Endodermal cell (in vitro differentiated cells): ENCODE data around the gene HYKK. TPM values are rescaled to one million over a fixed set of nuclear protein-coding genes. Genes with fewer than 3 reads are reported as not detected.

ENCODE experiments used
- DNase-seq: peaks from one replicate; pipeline ENCODE4 v3.0.0-alpha.2; 2017
- H3K27ac ChIP-seq: 2 replicates; pipeline ENCODE4 v1.5.1; 2013; ENCODE audit warnings: mild to moderate bottlenecking, low read depth, low read length, moderate library complexity
- H3K27me3 ChIP-seq: 2 replicates; pipeline ENCODE4 v1.6.1; 2013; ENCODE audit warnings: mild to moderate bottlenecking, low read length, moderate library complexity; ENCODE audit not compliant: insufficient read depth, control insufficient read depth, poor library complexity, severe bottlenecking
- H3K36me3 ChIP-seq: 2 replicates; pipeline ENCODE4 v1.7.0; 2013; ENCODE audit warnings: mild to moderate bottlenecking, low read length, moderate library complexity; ENCODE audit not compliant: control insufficient read depth, insufficient read depth
- H3K4me1 ChIP-seq: one replicate; pipeline ENCODE4 v1.7.0; 2013; ENCODE audit warnings: low read length; ENCODE audit not compliant: control insufficient read depth, insufficient read depth
- H3K4me3 ChIP-seq: 2 replicates; pipeline ENCODE4 v1.5.1; 2013; ENCODE audit warnings: mild to moderate bottlenecking, low read length, moderate library complexity
- H3K9ac ChIP-seq: 2 replicates; pipeline ENCODE4 v1.6.1; 2013; ENCODE audit warnings: mild to moderate bottlenecking, low read length, moderate library complexity; ENCODE audit not compliant: poor library complexity, severe bottlenecking; ENCODE audit errors: extremely low read depth
- H3K9me3 ChIP-seq: 2 replicates; pipeline ENCODE4 v1.6.1; 2013; ENCODE audit warnings: mild to moderate bottlenecking, low read length, moderate library complexity; ENCODE audit not compliant: control insufficient read depth
- H3K27ac Mint-ChIP-seq: 2 replicates; pipeline ENCODE4 v1.8.0; 2020; ENCODE audit warnings: mixed read lengths
- H3K27me3 Mint-ChIP-seq: 2 replicates; pipeline ENCODE4 v1.8.0; 2021; ENCODE audit warnings: mild to moderate bottlenecking, mixed read lengths; ENCODE audit not compliant: insufficient read depth
- H3K36me3 Mint-ChIP-seq: 2 replicates; pipeline ENCODE4 v1.8.0; 2020; ENCODE audit warnings: low read depth, mixed read lengths
- H3K4me1 Mint-ChIP-seq: 2 replicates; pipeline ENCODE4 v1.8.0; 2020; ENCODE audit warnings: mixed read lengths
- H3K4me3 Mint-ChIP-seq: 2 replicates; pipeline ENCODE4 v1.8.0; 2020; ENCODE audit warnings: mild to moderate bottlenecking, moderate library complexity, mixed read lengths
- H3K9me3 Mint-ChIP-seq: 2 replicates; pipeline ENCODE4 v1.8.0; 2020; ENCODE audit warnings: mild to moderate bottlenecking, mixed read lengths
- WGBS, 2 experiments: methylation state at CpG; one replicate each; pipeline versions ENCODE4 v1.1.5 to v1.1.7; 2013; ENCODE audit warnings: missing lambda C conversion rate in 2 of 2, mixed read lengths in 1 of 2; ENCODE audit not compliant: insufficient coverage in 1 of 2, insufficient read length in 1 of 2; 5-methylcytosine and 5-hydroxymethylcytosine counted together
- total RNA-seq, 2 donors: library from RNA; stranded (reverse); fragmentation: NEBNext Ultra II Directional in 1 of 2; extraction: Animal tissue kit (Norgen Biotek cat#: 25700) in 1 of 2; gene quantifications; 2 replicates in 1 of 2; 3 replicates in 1 of 2; pipeline ENCODE4 v1.2.1, GENCODE V29; 2021
- TF ChIP-seq, protein P1 (sequence below): fragments of 200-600 bp; sonication (generic); conservative IDR thresholded peaks from 2 replicates; pipeline ENCODE4 v1.5.0; 2021; ENCODE audit warnings: antibody characterized with exemption, mild to moderate bottlenecking

The HYKK gene
- total RNA-seq, 2 donors from 2014 or later = 3.9 to 4.2 TPM

DNA sequence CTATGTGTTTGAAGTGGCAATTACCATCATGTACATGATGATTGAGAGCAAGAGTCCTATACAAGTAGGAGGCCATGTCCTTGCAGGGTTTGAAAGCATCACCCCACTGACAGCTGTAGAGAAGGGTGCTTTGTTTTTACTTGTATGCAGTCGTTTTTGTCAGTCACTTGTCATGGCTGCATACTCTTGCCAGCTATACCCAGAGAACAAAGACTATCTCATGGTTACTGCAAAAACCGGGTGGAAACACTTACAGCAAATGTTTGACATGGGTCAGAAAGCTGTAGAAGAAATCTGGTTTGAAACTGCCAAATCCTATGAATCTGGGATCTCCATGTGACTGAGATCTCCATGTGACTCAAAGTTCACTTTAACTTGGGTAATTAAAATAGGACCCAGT is 26.0 kb downstream of the HYKK start:
- Histone ChIP-seq H3K27ac (no peak overlapping the region), H3K4me1 (no peaks in the 10 kb centered on the region), H3K4me3 (no peak overlapping the region), H3K9me3 (no peaks in the 10 kb centered on the region), H3K36me3 (no peaks in the 10 kb centered on the region), H3K9ac (no peak overlapping the region), H3K27me3 (no peaks in the 10 kb centered on the region)
- Mint-ChIP-seq H3K9me3 (peaks cover 3% of the 10 kb centered on the region), H3K36me3 (no peaks in the 10 kb centered on the region), H3K27me3 (no peaks in the 10 kb centered on the region), H3K4me1 (no peaks in the 10 kb centered on the region), H3K27ac (no peak overlapping the region), H3K4me3 (no peak overlapping the region)
- 56 to 68% methylated on average over 1 to 2 of the region's 2 CpGs for WGBS, 2 experiments
- TF ChIP-seq, protein P1, sequence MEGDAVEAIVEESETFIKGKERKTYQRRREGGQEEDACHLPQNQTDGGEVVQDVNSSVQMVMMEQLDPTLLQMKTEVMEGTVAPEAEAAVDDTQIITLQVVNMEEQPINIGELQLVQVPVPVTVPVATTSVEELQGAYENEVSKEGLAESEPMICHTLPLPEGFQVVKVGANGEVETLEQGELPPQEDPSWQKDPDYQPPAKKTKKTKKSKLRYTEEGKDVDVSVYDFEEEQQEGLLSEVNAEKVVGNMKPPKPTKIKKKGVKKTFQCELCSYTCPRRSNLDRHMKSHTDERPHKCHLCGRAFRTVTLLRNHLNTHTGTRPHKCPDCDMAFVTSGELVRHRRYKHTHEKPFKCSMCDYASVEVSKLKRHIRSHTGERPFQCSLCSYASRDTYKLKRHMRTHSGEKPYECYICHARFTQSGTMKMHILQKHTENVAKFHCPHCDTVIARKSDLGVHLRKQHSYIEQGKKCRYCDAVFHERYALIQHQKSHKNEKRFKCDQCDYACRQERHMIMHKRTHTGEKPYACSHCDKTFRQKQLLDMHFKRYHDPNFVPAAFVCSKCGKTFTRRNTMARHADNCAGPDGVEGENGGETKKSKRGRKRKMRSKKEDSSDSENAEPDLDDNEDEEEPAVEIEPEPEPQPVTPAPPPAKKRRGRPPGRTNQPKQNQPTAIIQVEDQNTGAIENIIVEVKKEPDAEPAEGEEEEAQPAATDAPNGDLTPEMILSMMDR = no peak
- no peak for DNase-seq

DNA sequence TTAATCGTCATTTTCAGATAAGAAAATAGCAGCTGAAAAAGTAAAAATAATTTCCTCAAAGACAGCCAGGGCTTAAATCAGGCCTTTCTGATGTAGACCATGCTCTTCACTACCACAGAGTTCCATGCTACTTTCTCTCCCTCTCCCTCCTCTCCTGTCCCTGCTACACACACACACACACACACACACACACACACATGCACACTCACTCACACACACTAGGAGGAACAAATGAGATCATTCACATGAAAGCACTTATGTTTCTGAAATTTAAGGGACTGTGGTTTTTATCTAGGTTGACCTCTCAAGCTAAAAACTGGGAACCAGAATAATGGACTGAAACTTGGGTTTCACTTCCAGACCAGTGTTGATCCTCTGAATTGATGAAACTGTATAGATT is 28.8 kb downstream of the HYKK start:
- H3K4me3 Mint-ChIP-seq = no peak overlapping the region
- WGBS, 2 experiments = 100% methylated on average over 1 of the region's 1 CpG; no CpG with 5 or more reads in 1 of the 2 experiments
- H3K36me3 ChIP-seq = no peaks in the 10 kb centered on the region
- no peak overlapping the region for H3K27ac ChIP-seq
- no peaks in the 10 kb centered on the region for H3K27me3 ChIP-seq
- H3K4me1 ChIP-seq = no peaks in the 10 kb centered on the region
- TF ChIP-seq, protein P1 = no peak
- H3K9ac ChIP-seq = no peak overlapping the region
- DNase-seq = no peak
- H3K4me3 ChIP-seq = no peak overlapping the region
- no peak overlapping the region for H3K27ac Mint-ChIP-seq
- no peaks in the 10 kb centered on the region for H3K27me3 Mint-ChIP-seq
- no peaks in the 10 kb centered on the region for H3K36me3 Mint-ChIP-seq
- no peaks in the 10 kb centered on the region for H3K9me3 ChIP-seq
- no peaks in the 10 kb centered on the region for H3K9me3 Mint-ChIP-seq
- H3K4me1 Mint-ChIP-seq = no peaks in the 10 kb centered on the region

DNA sequence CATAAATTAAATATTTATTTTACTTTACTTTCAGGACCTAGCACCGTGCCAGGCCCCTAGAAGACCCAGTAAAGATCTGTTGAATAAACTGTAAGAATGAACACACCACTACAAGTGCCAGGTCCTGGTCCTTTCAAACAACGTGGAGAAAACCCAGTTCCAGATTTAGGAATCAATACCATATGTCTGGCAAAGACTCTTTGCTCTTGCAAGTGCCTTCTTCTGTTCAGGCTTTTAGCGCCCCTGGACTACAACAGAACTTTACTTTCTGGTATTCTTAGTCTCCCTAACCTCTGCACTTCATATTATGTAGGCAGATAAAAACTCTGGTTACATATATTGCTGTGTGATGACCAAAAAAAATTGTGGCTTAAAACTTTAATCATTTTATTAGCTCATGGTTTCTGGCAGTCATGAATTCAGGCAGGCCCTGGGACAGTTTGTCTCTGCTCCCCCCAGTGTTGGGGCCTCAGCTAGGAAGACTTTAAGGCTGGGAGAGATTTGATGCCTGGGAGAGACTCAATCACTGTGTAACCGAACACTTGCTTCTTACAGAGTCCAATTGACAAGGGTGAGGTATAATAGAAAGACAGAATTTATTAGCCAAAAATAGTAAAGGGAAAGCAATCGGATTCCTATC is 30.0 kb downstream of the HYKK start:
- H3K9me3 Mint-ChIP-seq = no peaks in the 10 kb centered on the region
- Histone ChIP-seq H3K4me3 (no peak overlapping the region), H3K9me3 (no peaks in the 10 kb centered on the region), H3K9ac (no peak overlapping the region), H3K27me3 (no peaks in the 10 kb centered on the region), H3K36me3 (peaks cover 6% of the 10 kb centered on the region), H3K4me1 (no peaks in the 10 kb centered on the region), H3K27ac (no peak overlapping the region)
- H3K4me3 Mint-ChIP-seq = no peak overlapping the region
- H3K36me3 Mint-ChIP-seq = peaks cover 5% of the 10 kb centered on the region
- H3K27ac Mint-ChIP-seq = no peak overlapping the region
- TF ChIP-seq, protein P1 = no peak
- H3K27me3 Mint-ChIP-seq = no peaks in the 10 kb centered on the region
- peaks cover 10% of the 10 kb centered on the region for H3K4me1 Mint-ChIP-seq
- no peak for DNase-seq
- WGBS, 2 experiments = 94% methylated on average over 3 to 5 of the region's 5 CpGs
